Tibial artery (tissue), 4 donors: ENCODE measurements around the gene OR7D2.
"Not testable (repeated sequence)": the region's sequence is repeated elsewhere in the genome, so short reads cannot be mapped to it uniquely, and the experiment has no call there.

Source experiments
- DNase-seq, 2 donors: peaks; one replicate each; pipeline ENCODE4 v3.0.0-alpha.2; 2019
- H3K27ac ChIP-seq, 2 donors: fragments of 200-600 bp; sonication (generic) in 1 of 2; 1 replicate in 1 of 2; 2 replicates in 1 of 2; pipeline ENCODE4 v1.5.1; 2018 to 2019; ENCODE audit warnings: mild to moderate bottlenecking in 1 of 2
- H3K27me3 ChIP-seq, 2 donors: fragments of 200-600 bp; sonication (generic) in 1 of 2; one replicate each; pipeline versions ENCODE4 v1.5.1 to v1.6.0; 2016 to 2019
- H3K36me3 ChIP-seq, 3 donors: fragments of 200-600 bp; sonication (generic) in 2 of 3; one replicate each; pipeline ENCODE4 v1.5.1; 2016 to 2019; ENCODE audit warnings: mild to moderate bottlenecking in 2 of 3
- H3K4me1 ChIP-seq, 4 donors: fragments of 200-600 bp; sonication (generic) in 2 of 4; 1 replicate in 3 of 4; 2 replicates in 1 of 4; pipeline ENCODE4 v1.5.1; 2016 to 2019
- H3K4me3 ChIP-seq, 2 donors: fragments of 200-600 bp; sonication (generic) in 1 of 2; 1 replicate in 1 of 2; 2 replicates in 1 of 2; pipeline ENCODE4 v1.5.1; 2018 to 2019; ENCODE audit warnings: mild to moderate bottlenecking in 2 of 2
- H3K9me3 ChIP-seq, 3 donors: fragments of 200-600 bp; sonication (generic) in 1 of 3; one replicate each; pipeline ENCODE4 v1.5.1; 2016 to 2019
- CTCF ChIP-seq, 2 experiments: fragments of 200-600 bp in 1 of 2; fragments of 450-650 bp in 1 of 2; IDR thresholded peaks; one replicate each; pipeline ENCODE4 v1.5.1; 2017 to 2019; ENCODE audit warnings: antibody characterized with exemption in 2 of 2, mild to moderate bottlenecking in 1 of 2, moderate library complexity in 1 of 2
- intact Hi-C: fragments of 100-400 bp; cut with DNase I; formaldehyde crosslinking; loops from one replicate; pipeline ENCODE4 v1.15.0; 2023; ENCODE audit warnings: low total_unique reads

Gene OR7D2

GRCh38 chr19:9171393-9171991 lies 7.3 kb upstream of the OR7D2 start:
- intact Hi-C loops: no loop called here
- TF ChIP-seq CTCF (IDR thresholded peaks at IDR 0.05): no peak
- DNase-seq: no peak
- Histone ChIP-seq H3K27me3 (no peaks in the 10 kb centered on the region), H3K36me3 (peaks cover 10 to 16% (median 12%) of the 10 kb centered on the region in 3 donors), H3K4me1 (no peaks in the 10 kb centered on the region), H3K4me3 (no peak overlapping the region), H3K27ac (no peak overlapping the region), H3K9me3 (peaks cover 0 to 7% (median 0%) of the 10 kb centered on the region in 3 donors)

- Histone ChIP-seq H3K4me3 (no peak overlapping the region), H3K4me1 (no peaks in the 10 kb centered on the region), H3K9me3 (no peaks in the 10 kb centered on the region), H3K27ac (no peak overlapping the region), H3K27me3 (no peaks in the 10 kb centered on the region), H3K36me3 (no peaks in the 10 kb centered on the region)
- no peak for DNase-seq
- intact Hi-C loops: no loop called here
- no peak for TF ChIP-seq CTCF (IDR thresholded peaks at IDR 0.05)
Measured at GRCh38 chr19:9175326-9175725, 3.5 kb upstream of the OR7D2 start.

GRCh38 chr19:9183000-9183399 lies 4.2 kb downstream of the OR7D2 start:
- TF ChIP-seq CTCF (IDR thresholded peaks at IDR 0.05): no peak
- Histone ChIP-seq H3K9me3 (no peaks in the 10 kb centered on the region), H3K4me1 (no peaks in the 10 kb centered on the region), H3K27ac (no peak overlapping the region), H3K36me3 (no peaks in the 10 kb centered on the region), H3K4me3 (no peak overlapping the region), H3K27me3 (no peaks in the 10 kb centered on the region)
- no peak for DNase-seq
- intact Hi-C loops: no loop called here

GRCh38 chr19:9187191-9187590 lies 8.4 kb downstream of the OR7D2 start:
- intact Hi-C loops: no loop called here
- TF ChIP-seq CTCF (IDR thresholded peaks at IDR 0.05): no peak
- Histone ChIP-seq H3K36me3 (no peaks in the 10 kb centered on the region), H3K9me3 (no peaks in the 10 kb centered on the region), H3K4me3 (no peak overlapping the region), H3K4me1 (no peaks in the 10 kb centered on the region), H3K27me3 (no peaks in the 10 kb centered on the region), H3K27ac (no peak overlapping the region)
- DNase-seq: no peak

- Histone ChIP-seq H3K9me3 (no peaks in the 10 kb centered on the region), H3K27ac (no peak overlapping the region), H3K4me3 (no peak overlapping the region), H3K27me3 (no peaks in the 10 kb centered on the region), H3K4me1 (no peaks in the 10 kb centered on the region), H3K36me3 (no peaks in the 10 kb centered on the region)
- intact Hi-C loops: no loop called here
- no peak for TF ChIP-seq CTCF (IDR thresholded peaks at IDR 0.05)
- no peak for DNase-seq
Measured at GRCh38 chr19:9189535-9189934, 10.8 kb downstream of the OR7D2 start.

GRCh38 chr19:9198044-9198443 lies 19.3 kb downstream of the OR7D2 start:
- H3K4me1 ChIP-seq, H3K27ac ChIP-seq, H3K9me3 ChIP-seq, DNase-seq, H3K4me3 ChIP-seq, H3K36me3 ChIP-seq, H3K27me3 ChIP-seq, intact Hi-C loops: not testable (repeated sequence)
